GM10847 (cell line): ENCODE results near the gene TEX35.

Experiments
- POLR2A ChIP-seq: IDR thresholded peaks from 2 replicates; pipeline ENCODE4 v1.6.1; 2011; ENCODE audit not compliant: insufficient read length; ENCODE audit errors: extremely low read depth

The TEX35 gene

DNA sequence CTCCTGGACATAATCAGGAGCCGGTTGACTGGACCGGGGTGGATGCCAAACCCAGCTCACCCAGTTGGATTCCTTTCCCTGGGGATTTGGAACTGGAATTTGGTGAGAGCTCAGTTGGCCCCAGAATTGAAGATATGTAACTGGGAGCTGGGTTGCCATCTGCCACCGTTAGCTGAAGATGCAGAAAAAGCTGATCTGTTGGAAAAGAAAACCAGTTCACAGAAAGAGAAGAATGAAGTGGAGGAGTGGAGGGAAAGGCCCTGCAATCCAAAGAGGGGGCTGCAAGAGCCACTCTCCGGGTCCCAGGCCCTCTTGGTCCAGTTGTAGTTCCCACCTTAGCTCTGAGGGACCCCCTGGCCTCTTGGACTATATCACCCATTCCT lies 16.0 kb downstream of the TEX35 start:
- no peak for TF ChIP-seq POLR2A

DNA sequence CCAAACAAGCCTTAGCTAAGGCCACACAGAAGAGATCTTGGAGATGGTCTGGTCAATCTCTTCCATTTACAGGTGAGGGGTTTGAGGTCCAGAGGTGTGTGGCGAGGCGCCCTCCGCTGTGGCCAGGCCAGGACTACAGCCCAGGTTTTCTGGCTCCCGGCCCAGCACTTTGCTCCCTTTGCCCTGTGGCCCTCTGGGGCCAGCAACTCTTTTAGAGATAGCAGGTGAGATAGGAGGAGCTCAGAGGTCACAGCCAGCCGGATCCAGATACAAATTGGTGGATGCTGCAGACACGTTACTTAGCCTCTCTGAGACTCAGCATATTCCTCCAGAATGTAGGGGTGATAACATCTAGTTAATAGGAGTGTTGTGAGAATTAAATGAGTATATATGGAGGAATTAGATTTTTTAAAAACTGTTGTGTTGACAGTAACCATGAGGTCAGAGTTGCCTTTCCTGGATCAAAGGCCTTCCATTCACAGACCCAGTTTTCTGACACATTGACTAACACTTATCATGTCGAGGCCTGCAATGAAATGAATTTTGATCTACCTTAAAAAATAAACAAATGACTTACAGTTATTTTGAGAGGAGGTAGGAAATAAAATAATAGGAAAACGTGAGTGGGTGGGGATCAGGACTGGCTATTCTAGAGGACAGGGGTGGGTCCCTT lies 16.6 kb downstream of the TEX35 start:
- TF ChIP-seq POLR2A: no peak

GRCh38 chr1:178530037-178530402 lies 17.1 kb downstream of the TEX35 start:
- TF ChIP-seq POLR2A: no peak

DNA sequence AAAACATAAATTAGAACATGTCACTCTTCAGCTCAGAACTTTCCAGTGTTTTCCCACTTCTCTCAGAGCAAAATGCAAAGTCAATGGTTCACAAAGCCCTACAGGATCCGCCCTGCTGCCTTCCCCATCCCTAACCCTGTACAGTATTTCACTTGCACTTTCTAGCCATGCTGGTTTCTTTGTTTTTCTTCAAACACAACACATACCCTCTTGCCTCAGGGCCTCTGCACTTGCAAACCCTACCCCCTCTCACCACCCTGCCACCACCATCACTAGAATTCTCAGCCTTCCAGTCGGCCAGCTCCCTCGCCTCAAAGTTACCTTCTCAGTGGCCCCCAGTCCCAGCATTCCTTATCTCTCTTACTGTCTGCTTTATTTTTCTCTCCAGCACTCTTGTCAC lies 17.6 kb downstream of the TEX35 start:
- TF ChIP-seq POLR2A: no peak

- no peak for TF ChIP-seq POLR2A
Measured at GRCh38 chr1:178531887-178532286, 19.0 kb downstream of the TEX35 start.

DNA sequence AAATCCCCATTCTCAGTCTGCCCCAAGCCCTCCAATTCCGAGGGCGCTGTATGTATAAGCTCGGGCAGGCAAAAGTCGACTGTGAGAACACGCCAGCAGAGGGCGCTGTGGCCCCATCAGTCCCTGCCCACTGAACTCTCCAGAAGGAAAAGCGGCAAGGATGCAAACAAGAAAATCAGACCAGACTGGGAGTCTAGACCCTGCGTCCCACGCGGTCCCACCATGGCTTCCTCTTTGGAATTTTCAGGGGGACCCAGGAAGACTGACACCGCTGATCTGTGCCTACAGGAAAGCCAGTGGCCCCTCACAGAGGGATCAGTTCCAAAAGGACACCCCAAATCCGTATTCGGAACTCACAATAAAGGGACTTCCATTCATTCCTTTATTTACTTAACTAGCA lies 19.5 kb downstream of the TEX35 start:
- no peak for TF ChIP-seq POLR2A

GRCh38 chr1:178533121-178533946 lies 20.4 kb downstream of the TEX35 start:
- TF ChIP-seq POLR2A: no peak

DNA sequence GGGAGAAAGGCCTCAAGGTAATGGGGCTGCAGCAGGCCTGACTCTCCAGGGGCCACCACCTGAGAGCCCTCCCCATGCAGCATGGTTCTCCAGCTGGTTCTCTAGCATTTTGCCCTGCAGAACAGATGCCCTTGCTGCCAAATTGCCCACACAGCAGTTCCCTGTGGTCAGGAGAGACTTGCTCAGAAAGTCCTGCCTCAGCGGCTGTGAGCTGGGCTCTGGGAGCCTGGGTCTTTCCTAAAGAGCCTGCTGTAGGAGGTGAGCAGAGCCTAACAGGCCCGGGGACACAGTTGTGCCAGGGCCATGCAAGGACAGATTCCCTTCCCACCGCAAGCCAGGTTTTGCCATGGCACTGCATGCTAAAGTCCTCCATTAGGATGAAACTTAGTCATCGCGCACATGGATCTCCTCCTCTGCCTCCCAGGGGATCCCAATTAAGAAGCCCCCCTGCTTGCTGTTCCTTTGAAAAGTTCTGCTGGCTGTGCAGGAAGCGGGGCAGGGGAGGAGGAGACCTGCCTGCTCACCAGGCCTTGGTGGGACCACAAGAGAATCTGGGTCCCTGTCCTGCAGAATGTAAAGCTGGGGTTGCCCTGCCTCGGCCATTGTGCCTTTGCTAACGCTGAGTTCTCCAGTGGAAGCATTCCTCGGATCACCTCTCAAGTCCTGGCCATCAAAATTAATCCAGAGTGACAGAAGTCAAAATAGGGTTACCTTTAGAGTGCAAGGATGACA lies 21.4 kb downstream of the TEX35 start:
- TF ChIP-seq POLR2A: no peak

DNA sequence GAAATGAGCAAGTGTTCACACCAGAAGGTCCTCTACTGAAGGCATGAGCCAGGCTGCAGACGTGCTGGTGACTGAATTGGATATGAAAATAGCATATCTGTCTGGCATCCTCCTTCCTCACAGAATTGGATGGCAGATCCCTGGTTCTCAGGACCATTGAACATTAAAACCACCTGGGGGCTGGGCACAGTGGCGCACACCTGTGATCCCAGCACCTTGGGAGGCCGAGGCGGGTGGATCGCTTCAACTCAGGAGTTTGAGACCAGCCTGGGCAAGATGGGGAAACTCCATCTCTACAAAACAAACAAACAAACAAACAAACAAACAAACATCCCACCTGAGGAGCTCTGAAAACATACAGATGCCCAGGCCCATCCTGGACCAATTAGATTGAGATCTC lies 23.4 kb downstream of the TEX35 start:
- TF ChIP-seq POLR2A: no peak

GRCh38 chr1:178536844-178537371 lies 24.0 kb downstream of the TEX35 start:
- TF ChIP-seq POLR2A: no peak

GRCh38 chr1:178537382-178538090 lies 24.6 kb downstream of the TEX35 start:
- TF ChIP-seq POLR2A: no peak

- no peak for TF ChIP-seq POLR2A
Measured at GRCh38 chr1:178538192-178538916, 25.4 kb downstream of the TEX35 start.

- TF ChIP-seq POLR2A: no peak
Measured at GRCh38 chr1:178539291-178539690, 26.4 kb downstream of the TEX35 start.

- no peak for TF ChIP-seq POLR2A
Measured at GRCh38 chr1:178540204-178540603, 27.3 kb downstream of the TEX35 start.
